ENCODE results near the gene CEMIP2. TPM values are rescaled to one million over a fixed set of nuclear protein-coding genes. Genes with fewer than 3 reads are reported as not detected.

The CEMIP2 gene
- total RNA-seq, 1 experiment from 2014 or later = 14.8 TPM

DNA sequence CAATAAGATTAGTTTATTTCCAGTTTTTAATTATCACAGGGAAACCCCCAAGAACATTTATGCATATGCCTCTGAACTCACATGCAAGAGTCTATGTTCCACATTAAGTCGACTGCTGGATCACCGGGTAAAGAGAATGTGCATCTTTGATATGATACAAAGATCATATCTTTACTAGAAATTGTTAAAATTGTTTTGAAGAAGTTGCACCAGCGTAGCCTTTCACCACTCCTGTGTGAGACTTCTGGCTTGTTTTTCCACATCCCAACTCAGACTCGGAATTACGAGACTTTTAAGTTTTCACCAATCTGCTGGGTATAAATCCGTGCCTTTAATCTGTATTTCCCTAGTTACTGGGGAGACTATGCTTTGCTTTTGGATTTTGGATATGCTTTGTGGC is 113.2 kb downstream of the CEMIP2 start:
- no peak overlapping the region for H3K4me3 ChIP-seq (ENCODE audit: low read depth in 2 of 2, low read length in 2 of 2)
- ChIA-PET CTCF (no interaction called here), POLR2A (no interaction called here)
- in situ Hi-C loops (cut with HindIII; ENCODE audit: low pct_unique_long_range_greater_than_20kb, low sequenced_read_pairs) = no loop called here
- no peaks in the 10 kb centered on the region for H3K4me1 ChIP-seq (ENCODE audit: control insufficient read depth, insufficient read depth, low read length)
- no peaks in the 10 kb centered on the region for H3K9me3 ChIP-seq (ENCODE audit: control insufficient read depth, insufficient read depth, low read depth, low read length)
- TF ChIP-seq SIN3A (IDR thresholded peaks at IDR 0.05; ENCODE audit: borderline replicate concordance, insufficient read depth, low read depth, low read length) (no peak), CTCF (IDR thresholded peaks at IDR 0.05) (no peak), TCF7L2 (IDR thresholded peaks at IDR 0.05; ENCODE audit: low read depth, low read length) (no peak)
- intact Hi-C loops (cut with micrococcal nuclease; ENCODE audit: unreplicated experiment) = no loop called here
- ATAC-seq = no peak
- BruUV-seq (replicated peaks) = no TSS peak
- no peaks in the 10 kb centered on the region for H3K27me3 ChIP-seq (ENCODE audit: control insufficient read depth, insufficient read depth, low read length)
- DNase-seq (ENCODE audit: low read depth, low spot score) = no peak
- no peak overlapping the region for H3K27ac ChIP-seq (ENCODE audit: low read length)
- H3K36me3 ChIP-seq (ENCODE audit: control insufficient read depth, insufficient read depth, low read length) = no peaks in the 10 kb centered on the region

GRCh38 chr9:71652480-71652879 is 115.8 kb downstream of the CEMIP2 start:
- intact Hi-C loops (cut with micrococcal nuclease; ENCODE audit: unreplicated experiment) (no loop called here), in situ Hi-C loops (cut with HindIII; ENCODE audit: low pct_unique_long_range_greater_than_20kb, low sequenced_read_pairs) (no loop called here)
- ChIA-PET POLR2A (no interaction called here), CTCF (no interaction called here)
- no peaks in the 10 kb centered on the region for H3K9me3 ChIP-seq (ENCODE audit: control insufficient read depth, insufficient read depth, low read depth, low read length)
- no peaks in the 10 kb centered on the region for H3K36me3 ChIP-seq (ENCODE audit: control insufficient read depth, insufficient read depth, low read length)
- no peaks in the 10 kb centered on the region for H3K4me1 ChIP-seq (ENCODE audit: control insufficient read depth, insufficient read depth, low read length)
- no peak overlapping the region for H3K4me3 ChIP-seq (ENCODE audit: low read depth in 2 of 2, low read length in 2 of 2)
- BruUV-seq (replicated peaks) = no TSS peak
- no peak for DNase-seq (ENCODE audit: low read depth, low spot score)
- H3K27ac ChIP-seq (ENCODE audit: low read length) = no peak overlapping the region
- no peaks in the 10 kb centered on the region for H3K27me3 ChIP-seq (ENCODE audit: control insufficient read depth, insufficient read depth, low read length)
- no peak for ATAC-seq
- TF ChIP-seq TCF7L2 (IDR thresholded peaks at IDR 0.05; ENCODE audit: low read depth, low read length) (no peak), SIN3A (IDR thresholded peaks at IDR 0.05; ENCODE audit: borderline replicate concordance, insufficient read depth, low read depth, low read length) (no peak), CTCF (IDR thresholded peaks at IDR 0.05) (no peak), POLR2AphosphoS5 (IDR thresholded peaks at IDR 0.05; ENCODE audit: low read depth, low read length) (no peak)
- TF ChIP-seq, protein P1, sequence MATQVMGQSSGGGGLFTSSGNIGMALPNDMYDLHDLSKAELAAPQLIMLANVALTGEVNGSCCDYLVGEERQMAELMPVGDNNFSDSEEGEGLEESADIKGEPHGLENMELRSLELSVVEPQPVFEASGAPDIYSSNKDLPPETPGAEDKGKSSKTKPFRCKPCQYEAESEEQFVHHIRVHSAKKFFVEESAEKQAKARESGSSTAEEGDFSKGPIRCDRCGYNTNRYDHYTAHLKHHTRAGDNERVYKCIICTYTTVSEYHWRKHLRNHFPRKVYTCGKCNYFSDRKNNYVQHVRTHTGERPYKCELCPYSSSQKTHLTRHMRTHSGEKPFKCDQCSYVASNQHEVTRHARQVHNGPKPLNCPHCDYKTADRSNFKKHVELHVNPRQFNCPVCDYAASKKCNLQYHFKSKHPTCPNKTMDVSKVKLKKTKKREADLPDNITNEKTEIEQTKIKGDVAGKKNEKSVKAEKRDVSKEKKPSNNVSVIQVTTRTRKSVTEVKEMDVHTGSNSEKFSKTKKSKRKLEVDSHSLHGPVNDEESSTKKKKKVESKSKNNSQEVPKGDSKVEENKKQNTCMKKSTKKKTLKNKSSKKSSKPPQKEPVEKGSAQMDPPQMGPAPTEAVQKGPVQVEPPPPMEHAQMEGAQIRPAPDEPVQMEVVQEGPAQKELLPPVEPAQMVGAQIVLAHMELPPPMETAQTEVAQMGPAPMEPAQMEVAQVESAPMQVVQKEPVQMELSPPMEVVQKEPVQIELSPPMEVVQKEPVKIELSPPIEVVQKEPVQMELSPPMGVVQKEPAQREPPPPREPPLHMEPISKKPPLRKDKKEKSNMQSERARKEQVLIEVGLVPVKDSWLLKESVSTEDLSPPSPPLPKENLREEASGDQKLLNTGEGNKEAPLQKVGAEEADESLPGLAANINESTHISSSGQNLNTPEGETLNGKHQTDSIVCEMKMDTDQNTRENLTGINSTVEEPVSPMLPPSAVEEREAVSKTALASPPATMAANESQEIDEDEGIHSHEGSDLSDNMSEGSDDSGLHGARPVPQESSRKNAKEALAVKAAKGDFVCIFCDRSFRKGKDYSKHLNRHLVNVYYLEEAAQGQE (IDR thresholded peaks at IDR 0.05; ENCODE audit: insufficient read depth in 1 of 2, low read depth in 2 of 2, low read length in 1 of 2) = no peak

Measured in Panc1 (cell line).